ENCODE measurements around the gene SPOCK1. TPM values are rescaled to one million over a fixed set of nuclear protein-coding genes. Genes with fewer than 3 reads are reported as not detected.

SPOCK1 gene
- total and polyA plus RNA-seq, 9 of the 15 experiments (the other 6 are each of a cell fraction or from before 2014, with no cell fraction given), result 0.01 to 0.35 (median 0.04) TPM; not detected in 6

DNA sequence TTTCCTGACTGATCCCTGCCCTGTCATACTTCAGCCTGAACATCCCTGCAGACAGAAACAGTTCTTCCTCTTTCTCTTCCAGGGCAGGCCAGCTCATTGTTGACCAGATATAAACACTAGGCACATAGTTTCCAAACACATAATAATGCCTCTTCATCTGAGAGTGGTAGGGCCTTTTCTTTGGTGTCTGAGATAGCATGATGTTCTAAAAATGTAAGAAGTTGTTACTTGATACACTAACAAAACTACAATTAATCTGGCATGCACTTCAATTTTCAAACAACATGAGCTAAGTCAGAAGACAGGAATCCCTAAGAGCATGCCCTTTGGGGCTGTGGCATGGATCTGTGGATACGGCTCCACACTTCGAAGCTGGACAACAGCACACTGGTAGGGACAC, 246.6 kb downstream of the SPOCK1 start:
- BruUV-seq (replicated peaks), result no TSS peak
- no peak for DNase-seq (ENCODE audit: extremely low read depth in 1 of 4, low spot score in 3 of 4)
- ChIA-PET POLR2A (interaction anchor here (0.9 kb wide), 1 partner anchor 24 kb away, joined by 3 read pairs; no protein-coding TSS in a partner anchor), CTCF (ENCODE audit: low intra/inter-chr PET ratio) (no interaction called here)
- no peaks in the 10 kb centered on the region for H3K79me2 ChIP-seq (ENCODE audit: control insufficient read depth, insufficient read depth, low read length)
- FAIRE-seq, result no peak
- in situ Hi-C loops (cut with MboI), result no loop called here
- H3K4me1 ChIP-seq (replicated peaks in 1 of 2; ENCODE audit: control insufficient read depth in 2 of 2, insufficient read depth in 2 of 2, low read length in 2 of 2), result no peaks in the 10 kb centered on the region
- TF ChIP-seq ZNF445 (CRISPR knock-in tag; IDR thresholded peaks at IDR 0.05; ENCODE audit: low read depth), result no peak
- no peak for TF ChIP-seq ELF2 (CRISPR knock-in tag; IDR thresholded peaks at IDR 0.05)
- TF ChIP-seq, protein P1, sequence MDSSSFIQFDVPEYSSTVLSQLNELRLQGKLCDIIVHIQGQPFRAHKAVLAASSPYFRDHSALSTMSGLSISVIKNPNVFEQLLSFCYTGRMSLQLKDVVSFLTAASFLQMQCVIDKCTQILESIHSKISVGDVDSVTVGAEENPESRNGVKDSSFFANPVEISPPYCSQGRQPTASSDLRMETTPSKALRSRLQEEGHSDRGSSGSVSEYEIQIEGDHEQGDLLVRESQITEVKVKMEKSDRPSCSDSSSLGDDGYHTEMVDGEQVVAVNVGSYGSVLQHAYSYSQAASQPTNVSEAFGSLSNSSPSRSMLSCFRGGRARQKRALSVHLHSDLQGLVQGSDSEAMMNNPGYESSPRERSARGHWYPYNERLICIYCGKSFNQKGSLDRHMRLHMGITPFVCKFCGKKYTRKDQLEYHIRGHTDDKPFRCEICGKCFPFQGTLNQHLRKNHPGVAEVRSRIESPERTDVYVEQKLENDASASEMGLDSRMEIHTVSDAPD (CRISPR knock-in tag; IDR thresholded peaks at IDR 0.05), result no peak
- no peak for TF ChIP-seq U2AF1 (optimal IDR thresholded peaks at IDR 0.05; ENCODE audit: low read depth, low read length)
- TF ChIP-seq, protein P2, sequence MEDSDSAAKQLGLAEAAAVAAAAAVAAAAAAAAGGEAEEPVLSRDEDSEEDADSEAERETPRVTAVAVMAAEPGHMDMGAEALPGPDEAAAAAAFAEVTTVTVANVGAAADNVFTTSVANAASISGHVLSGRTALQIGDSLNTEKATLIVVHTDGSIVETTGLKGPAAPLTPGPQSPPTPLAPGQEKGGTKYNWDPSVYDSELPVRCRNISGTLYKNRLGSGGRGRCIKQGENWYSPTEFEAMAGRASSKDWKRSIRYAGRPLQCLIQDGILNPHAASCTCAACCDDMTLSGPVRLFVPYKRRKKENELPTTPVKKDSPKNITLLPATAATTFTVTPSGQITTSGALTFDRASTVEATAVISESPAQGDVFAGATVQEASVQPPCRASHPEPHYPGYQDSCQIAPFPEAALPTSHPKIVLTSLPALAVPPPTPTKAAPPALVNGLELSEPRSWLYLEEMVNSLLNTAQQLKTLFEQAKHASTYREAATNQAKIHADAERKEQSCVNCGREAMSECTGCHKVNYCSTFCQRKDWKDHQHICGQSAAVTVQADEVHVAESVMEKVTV (CRISPR knock-in tag; IDR thresholded peaks at IDR 0.05), result no peak
- no peak for TF ChIP-seq ZFX (CRISPR knock-in tag; IDR thresholded peaks at IDR 0.05)
- no peak for TF ChIP-seq HIVEP1 (CRISPR knock-in tag; IDR thresholded peaks at IDR 0.05)
- no peak for TF ChIP-seq IRF1 (CRISPR knock-in tag; IDR thresholded peaks at IDR 0.05; ENCODE audit: borderline replicate concordance)
- TF ChIP-seq, protein P3, sequence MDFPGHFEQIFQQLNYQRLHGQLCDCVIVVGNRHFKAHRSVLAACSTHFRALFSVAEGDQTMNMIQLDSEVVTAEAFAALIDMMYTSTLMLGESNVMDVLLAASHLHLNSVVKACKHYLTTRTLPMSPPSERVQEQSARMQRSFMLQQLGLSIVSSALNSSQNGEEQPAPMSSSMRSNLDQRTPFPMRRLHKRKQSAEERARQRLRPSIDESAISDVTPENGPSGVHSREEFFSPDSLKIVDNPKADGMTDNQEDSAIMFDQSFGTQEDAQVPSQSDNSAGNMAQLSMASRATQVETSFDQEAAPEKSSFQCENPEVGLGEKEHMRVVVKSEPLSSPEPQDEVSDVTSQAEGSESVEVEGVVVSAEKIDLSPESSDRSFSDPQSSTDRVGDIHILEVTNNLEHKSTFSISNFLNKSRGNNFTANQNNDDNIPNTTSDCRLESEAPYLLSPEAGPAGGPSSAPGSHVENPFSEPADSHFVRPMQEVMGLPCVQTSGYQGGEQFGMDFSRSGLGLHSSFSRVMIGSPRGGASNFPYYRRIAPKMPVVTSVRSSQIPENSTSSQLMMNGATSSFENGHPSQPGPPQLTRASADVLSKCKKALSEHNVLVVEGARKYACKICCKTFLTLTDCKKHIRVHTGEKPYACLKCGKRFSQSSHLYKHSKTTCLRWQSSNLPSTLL (IDR thresholded peaks at IDR 0.05), result no peak
- TF ChIP-seq ARNT (IDR thresholded peaks at IDR 0.05), result no peak
- TF ChIP-seq MTF1 (CRISPR knock-in tag; IDR thresholded peaks at IDR 0.05; ENCODE audit: borderline replicate concordance), result no peak
- TF ChIP-seq JUN (IDR thresholded peaks at IDR 0.05; ENCODE audit: borderline replicate concordance, low read depth, low read length), result no peak
- TF ChIP-seq JUN (CRISPR knock-in tag; IDR thresholded peaks at IDR 0.05; ENCODE audit: borderline replicate concordance), result no peak
- no peak overlapping the region for H3K27ac ChIP-seq (ENCODE audit: extremely low read depth, low read depth, low read length)
- no peak overlapping the region for H3K4me3 ChIP-seq
- ATAC-seq, result no peak
- no peak overlapping the region for H3K4me2 ChIP-seq (ENCODE audit: insufficient read depth, low read length)
- intact Hi-C loops (cut with micrococcal nuclease), result no loop called here
- no peaks in the 10 kb centered on the region for H4K20me1 ChIP-seq (replicated peaks; ENCODE audit: control insufficient read depth, insufficient read depth, low read length)
- no peaks in the 10 kb centered on the region for H3K9me1 ChIP-seq (ENCODE audit: control insufficient read depth, insufficient read depth, low read length)
- no peaks in the 10 kb centered on the region for H3K9me3 ChIP-seq (replicated peaks; ENCODE audit: control insufficient read depth, insufficient read depth, low read depth, low read length)
- H2AFZ ChIP-seq (ENCODE audit: low read depth, low read length), result no peak overlapping the region
- H3K9ac ChIP-seq (ENCODE audit: insufficient read depth in 1 of 2, low read depth in 2 of 2, low read length in 2 of 2), result no peak overlapping the region
- H3K36me3 ChIP-seq (ENCODE audit: control insufficient read depth, insufficient read depth, low read length), result no peaks in the 10 kb centered on the region
- H3K27me3 ChIP-seq (ENCODE audit: control insufficient read depth in 2 of 2, insufficient read depth in 2 of 2, low read length in 2 of 2), result no peaks in the 10 kb centered on the region; a peak in 2 of 5 replicates
- WGBS (ENCODE audit: insufficient coverage, low coverage, missing lambda C conversion rate), result 0% methylated on average over 2 of the region's 2 CpGs
